Ishikawa (cell line): ENCODE measurements around the gene SRGAP1.

Experiments
- CEBPB ChIP-seq: IDR thresholded peaks from 2 replicates; pipeline ENCODE4 v1.6.1; 2012
- EGR1 ChIP-seq: IDR thresholded peaks from 2 replicates; pipeline ENCODE4 v1.6.1; 2012
- FOXM1 ChIP-seq: IDR thresholded peaks from 2 replicates; pipeline ENCODE4 v1.6.1; 2012; ENCODE audit warnings: low read depth, borderline replicate concordance
- RAD21 ChIP-seq: IDR thresholded peaks from 2 replicates; pipeline ENCODE4 v1.6.1; 2012; ENCODE audit warnings: low read depth
- REST ChIP-seq: IDR thresholded peaks from 2 replicates; pipeline ENCODE4 v1.6.1; 2012; ENCODE audit warnings: low read depth, mild to moderate bottlenecking
- TAF1 ChIP-seq: IDR thresholded peaks from 2 replicates; pipeline ENCODE4 v1.6.1; 2012; ENCODE audit warnings: low read depth, mild to moderate bottlenecking
- YY1 ChIP-seq: IDR thresholded peaks from 2 replicates; pipeline ENCODE4 v1.6.1; 2012; ENCODE audit warnings: low read depth
- ZBTB7A ChIP-seq: IDR thresholded peaks from 2 replicates; pipeline ENCODE4 v1.6.1; 2012; ENCODE audit warnings: low read depth
- TF ChIP-seq, protein P1 (sequence below): IDR thresholded peaks from 2 replicates; pipeline ENCODE4 v1.6.1; 2012
- TF ChIP-seq, protein P2 (sequence below): IDR thresholded peaks from 2 replicates; pipeline ENCODE4 v1.6.1; 2012

DNA sequence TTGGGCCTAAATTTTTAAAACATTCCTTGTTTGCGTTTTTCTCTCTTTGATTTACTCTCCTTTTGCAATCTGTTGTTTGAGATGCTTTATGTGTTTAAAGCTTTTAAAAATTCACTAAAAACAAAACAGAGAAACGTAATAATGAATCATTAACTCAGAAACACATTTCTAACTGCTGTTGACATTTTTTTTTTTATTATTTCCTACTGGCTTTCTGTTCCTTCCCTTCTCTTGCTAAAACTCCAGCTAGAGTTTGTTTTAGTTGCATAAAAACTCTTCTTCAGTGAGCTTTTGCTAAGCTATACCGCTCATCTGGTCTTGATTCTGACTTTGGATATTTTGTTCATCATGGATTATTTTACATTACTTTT is 29.0 kb upstream of the SRGAP1 start:
- TF ChIP-seq TAF1 (no peak), YY1 (no peak), FOXM1 (no peak), RAD21 (no peak), CEBPB (no peak), REST (no peak), EGR1 (no peak), ZBTB7A (no peak)
- TF ChIP-seq, protein P1, sequence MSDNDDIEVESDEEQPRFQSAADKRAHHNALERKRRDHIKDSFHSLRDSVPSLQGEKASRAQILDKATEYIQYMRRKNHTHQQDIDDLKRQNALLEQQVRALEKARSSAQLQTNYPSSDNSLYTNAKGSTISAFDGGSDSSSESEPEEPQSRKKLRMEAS, result no peak
- TF ChIP-seq, protein P2, sequence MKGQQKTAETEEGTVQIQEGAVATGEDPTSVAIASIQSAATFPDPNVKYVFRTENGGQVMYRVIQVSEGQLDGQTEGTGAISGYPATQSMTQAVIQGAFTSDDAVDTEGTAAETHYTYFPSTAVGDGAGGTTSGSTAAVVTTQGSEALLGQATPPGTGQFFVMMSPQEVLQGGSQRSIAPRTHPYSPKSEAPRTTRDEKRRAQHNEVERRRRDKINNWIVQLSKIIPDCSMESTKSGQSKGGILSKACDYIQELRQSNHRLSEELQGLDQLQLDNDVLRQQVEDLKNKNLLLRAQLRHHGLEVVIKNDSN, result no peak
